Stimulated activated CD8-positive, alpha-beta memory T cell treated with anti-CD3 and anti-CD28 coated beads, Interleukin-12 subunit alpha, Interleukin-12 subunit beta, amount 100 ng/mL, for 4 hours (primary cell): ENCODE data around the gene SSX1.
"Not testable (repeated sequence)": the region's sequence is repeated elsewhere in the genome, so short reads cannot be mapped to it uniquely, and the experiment has no call there.

Experiments used
- DNase-seq: peaks from one replicate; pipeline ENCODE4 v3.0.0-alpha.2; 2020; ENCODE audit warnings: low read depth

The SSX1 gene

DNA sequence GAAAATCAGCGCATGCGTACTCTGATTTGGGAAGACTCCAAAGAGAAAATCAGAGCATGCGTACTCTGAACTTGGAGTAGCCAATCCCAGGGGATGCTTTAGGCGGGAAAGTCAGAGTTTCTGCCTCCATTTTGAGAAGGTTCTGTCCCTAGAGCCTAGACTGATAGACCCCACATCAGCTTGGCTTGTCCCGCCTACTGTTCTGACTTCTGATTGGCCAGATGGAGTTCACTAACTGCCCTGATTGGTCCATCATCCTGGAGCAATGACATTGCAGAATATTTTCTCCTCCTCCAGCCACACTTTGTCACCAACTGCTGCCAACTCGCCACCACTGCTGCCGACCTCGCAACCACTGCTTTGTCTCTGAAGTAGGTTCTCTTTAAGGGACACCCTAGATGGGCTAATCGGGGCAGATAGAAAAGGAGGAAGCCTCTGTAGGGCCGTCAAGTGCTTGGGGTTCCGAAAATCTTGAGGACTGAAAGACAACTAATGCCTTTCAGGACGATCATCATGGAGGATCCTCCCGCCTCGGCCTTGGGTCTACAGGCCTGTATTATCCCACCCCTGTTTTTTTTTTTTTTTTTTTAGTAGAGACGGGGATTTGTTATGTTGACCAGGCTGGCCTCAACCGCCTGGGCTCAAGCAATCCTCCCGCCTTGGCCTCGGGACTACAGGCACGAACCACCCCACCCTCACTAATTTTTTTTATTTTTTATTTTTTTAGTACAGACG lies at the start of gene SSX1:
Gene SSX1 (plus strand): TSS at position 331 of the 735 bp plus-strand sequence. CDS start 1,850 bp downstream, outside the sequence.
- not testable (repeated sequence) for DNase-seq

DNA sequence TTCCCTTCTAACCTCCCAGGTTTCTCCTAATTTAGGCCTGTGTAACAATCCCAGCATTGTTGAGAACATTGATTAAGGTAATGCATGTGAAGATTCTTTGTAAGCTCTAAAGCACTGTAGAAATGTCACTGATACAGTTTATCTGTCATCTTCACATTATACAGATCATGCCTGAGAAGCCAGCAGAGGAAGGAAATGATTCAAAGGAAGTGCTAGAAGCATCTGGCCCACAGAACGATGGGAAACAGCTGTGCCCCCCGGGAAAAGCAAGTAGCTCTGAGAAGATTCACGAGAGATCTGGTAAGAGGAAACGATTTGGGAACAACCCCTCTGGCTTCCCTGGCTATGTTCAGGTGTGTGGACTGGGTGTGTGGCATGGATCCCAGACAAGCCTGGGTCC lies 40.9 kb upstream of the SSX1 start:
- not testable (repeated sequence) for DNase-seq

DNA sequence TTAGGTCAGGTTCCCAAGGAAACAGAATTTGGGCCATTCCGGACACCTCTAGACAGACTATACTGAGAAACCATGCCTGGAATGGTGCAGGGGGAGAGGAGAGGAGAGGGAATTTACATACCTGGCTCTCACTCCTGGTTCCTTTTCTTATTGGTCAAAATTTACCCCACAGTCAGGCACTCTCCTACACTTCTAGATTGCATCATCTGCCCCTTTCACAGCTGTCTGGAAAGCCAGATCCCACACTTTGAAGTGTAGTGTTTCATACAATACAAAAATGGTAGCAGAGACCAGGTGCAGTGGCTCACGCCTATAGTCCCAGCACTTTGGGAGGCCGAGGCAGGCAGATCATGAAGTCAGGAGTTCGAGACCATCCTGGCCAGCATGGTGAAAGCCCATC lies 31.0 kb upstream of the SSX1 start:
- DNase-seq, result not testable (repeated sequence)

GRCh38 chrX:48252945-48253344 lies 2.2 kb upstream of the SSX1 start:
- not testable (repeated sequence) for DNase-seq

DNA sequence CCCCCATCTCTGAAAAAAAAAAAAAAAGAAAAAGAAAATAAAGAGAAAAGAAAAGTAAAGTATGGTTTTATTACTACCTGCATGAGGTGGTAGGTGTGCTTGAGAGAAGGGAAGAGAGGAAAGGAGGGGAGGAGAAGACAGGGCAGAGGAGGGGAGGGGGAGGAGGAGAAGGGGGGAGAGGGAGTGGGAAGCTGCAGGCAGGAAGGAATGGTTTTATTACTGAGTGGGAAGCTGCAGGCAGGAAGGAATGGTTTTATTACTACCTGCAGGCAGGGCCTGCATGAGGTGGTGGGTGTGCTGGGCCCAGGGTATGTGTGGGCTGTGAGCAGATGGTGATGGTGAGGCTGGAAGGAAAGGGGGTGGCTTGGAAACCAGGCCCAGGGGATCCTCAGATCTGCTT lies 19.2 kb downstream of the SSX1 start:
- not testable (repeated sequence) for DNase-seq

- DNase-seq, result no peak
Observed at GRCh38 chrX:48278958-48279357, 23.8 kb downstream of the SSX1 start.

DNA sequence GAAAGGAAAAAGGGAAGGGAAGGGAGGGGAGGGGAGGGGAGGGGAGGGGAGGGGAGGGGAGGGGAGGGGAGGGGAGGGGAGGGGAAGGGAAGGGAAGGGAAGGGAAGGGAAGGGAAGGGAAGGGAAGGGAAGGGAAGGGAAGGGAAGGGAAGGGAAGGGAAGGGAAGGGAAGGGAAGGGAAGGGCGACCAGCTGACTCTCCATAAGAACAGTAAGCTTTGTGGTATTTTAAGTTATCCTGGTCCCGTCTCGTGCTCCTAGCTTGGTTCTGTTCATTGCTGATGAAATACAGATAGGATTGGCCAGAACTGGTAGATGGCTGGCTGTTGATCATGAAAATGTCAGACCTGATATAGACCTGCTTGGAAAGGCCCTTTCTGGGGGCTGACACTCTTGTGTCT lies 25.5 kb downstream of the SSX1 start:
- DNase-seq, result not testable (repeated sequence)

- no peak for DNase-seq
Observed at GRCh38 chrX:48306175-48306574, 51.0 kb downstream of the SSX1 start.

- not testable (repeated sequence) for DNase-seq
Observed at GRCh38 chrX:48313996-48314395, 58.8 kb downstream of the SSX1 start.
